MM.1S (cell line): ENCODE results near the gene TMIE.

Experiments used
- DNase-seq: peaks from one replicate; pipeline ENCODE4 v3.0.0-alpha.2; 2015
- H2AFZ ChIP-seq: fragments of 300-600 bp; sonication (generic); 2 replicates; pipeline ENCODE4 v1.6.0; 2016; ENCODE audit warnings: antibody characterized with exemption, low read length
- H3F3A ChIP-seq: fragments of 300-600 bp; sonication (generic); 2 replicates; pipeline ENCODE4 v1.6.1; 2016; ENCODE audit warnings: mild to moderate bottlenecking, antibody characterized with exemption, low read length, moderate library complexity, mixed read lengths; ENCODE audit not compliant: insufficient read depth
- H3K27ac ChIP-seq: fragments of 300-600 bp; sonication (generic); 2 replicates; pipeline ENCODE4 v1.5.1; 2016; ENCODE audit warnings: mild to moderate bottlenecking, low read length
- H3K27me3 ChIP-seq: fragments of 300-600 bp; sonication (generic); replicated peaks from 2 replicates; pipeline ENCODE4 v1.6.0; 2016; ENCODE audit warnings: low read length; ENCODE audit not compliant: insufficient read depth
- H3K36me3 ChIP-seq: fragments of 300-600 bp; sonication (generic); replicated peaks from 2 replicates; pipeline ENCODE4 v1.6.1; 2016; ENCODE audit warnings: mild to moderate bottlenecking, low read length, mixed read lengths; ENCODE audit not compliant: insufficient read depth
- H3K4me1 ChIP-seq: fragments of 300-600 bp; sonication (generic); 2 replicates; pipeline ENCODE4 v1.6.1; 2016; ENCODE audit warnings: low read length, mixed read lengths
- H3K4me2 ChIP-seq: fragments of 300-600 bp; sonication (generic); 2 replicates; pipeline ENCODE4 v1.6.0; 2016; ENCODE audit warnings: low read depth, low read length
- H3K4me3 ChIP-seq: fragments of 300-600 bp; sonication (generic); 2 replicates; pipeline ENCODE4 v1.5.1; 2016; ENCODE audit warnings: low read length, mixed read lengths
- H3K79me2 ChIP-seq: fragments of 300-600 bp; sonication (generic); 2 replicates; pipeline ENCODE4 v1.6.1; 2016; ENCODE audit warnings: mixed run types, low read length, mixed read lengths
- H3K9ac ChIP-seq: fragments of 300-600 bp; sonication (generic); 2 replicates; pipeline ENCODE4 v1.6.1; 2016; ENCODE audit warnings: low read length, mixed read lengths
- H3K9me2 ChIP-seq: fragments of 300-600 bp; sonication (generic); replicated peaks from 2 replicates; pipeline ENCODE4 v1.6.1; 2016; ENCODE audit warnings: mild to moderate bottlenecking, low read length, mixed read lengths; ENCODE audit not compliant: insufficient read depth
- H3K9me3 ChIP-seq: fragments of 300-600 bp; sonication (generic); replicated peaks from 2 replicates; pipeline ENCODE4 v1.6.1; 2016; ENCODE audit warnings: mild to moderate bottlenecking, low read length, mixed read lengths; ENCODE audit not compliant: insufficient read depth
- H4K20me1 ChIP-seq: fragments of 300-600 bp; sonication (generic); 2 replicates; pipeline ENCODE4 v1.6.1; 2016; ENCODE audit warnings: mild to moderate bottlenecking, low read length, moderate library complexity, mixed read lengths; ENCODE audit not compliant: insufficient read depth
- EZH2 ChIP-seq: fragments of 300-600 bp; sonication (generic); optimal IDR thresholded peaks from 2 replicates; pipeline ENCODE3; 2017; ENCODE audit warnings: low read depth, mild to moderate bottlenecking, antibody characterized with exemption, low read length, mixed read lengths
- EZH2phosphoT487 ChIP-seq: fragments of 300-600 bp; sonication (generic); IDR thresholded peaks from 2 replicates; pipeline ENCODE4 v1.6.1; 2018; ENCODE audit warnings: antibody characterized with exemption, low read length
- TF ChIP-seq, protein P1 (sequence below): fragments of 300-600 bp; sonication (generic); IDR thresholded peaks from 2 replicates; pipeline ENCODE4 v1.5.1; 2016; ENCODE audit warnings: antibody characterized with exemption, low read length, mixed read lengths

The TMIE gene

GRCh38 chr3:46664188-46664970 lies 36.8 kb upstream of the TMIE start:
- Histone ChIP-seq H3K27me3 (no peaks in the 10 kb centered on the region), H3K79me2 (no peaks in the 10 kb centered on the region), H3K27ac (no peak overlapping the region), H3K4me2 (no peak overlapping the region), H3F3A (no peaks in the 10 kb centered on the region), H2AFZ (no peak overlapping the region), H3K4me1 (no peaks in the 10 kb centered on the region), H3K9ac (no peak overlapping the region), H3K4me3 (no peak overlapping the region), H3K9me2 (no peaks in the 10 kb centered on the region), H3K36me3 (no peaks in the 10 kb centered on the region), H3K9me3 (no peaks in the 10 kb centered on the region), H4K20me1 (no peaks in the 10 kb centered on the region)
- DNase-seq, result no peak
- no peak for TF ChIP-seq EZH2phosphoT487
- no peak for TF ChIP-seq EZH2
- TF ChIP-seq, protein P1, sequence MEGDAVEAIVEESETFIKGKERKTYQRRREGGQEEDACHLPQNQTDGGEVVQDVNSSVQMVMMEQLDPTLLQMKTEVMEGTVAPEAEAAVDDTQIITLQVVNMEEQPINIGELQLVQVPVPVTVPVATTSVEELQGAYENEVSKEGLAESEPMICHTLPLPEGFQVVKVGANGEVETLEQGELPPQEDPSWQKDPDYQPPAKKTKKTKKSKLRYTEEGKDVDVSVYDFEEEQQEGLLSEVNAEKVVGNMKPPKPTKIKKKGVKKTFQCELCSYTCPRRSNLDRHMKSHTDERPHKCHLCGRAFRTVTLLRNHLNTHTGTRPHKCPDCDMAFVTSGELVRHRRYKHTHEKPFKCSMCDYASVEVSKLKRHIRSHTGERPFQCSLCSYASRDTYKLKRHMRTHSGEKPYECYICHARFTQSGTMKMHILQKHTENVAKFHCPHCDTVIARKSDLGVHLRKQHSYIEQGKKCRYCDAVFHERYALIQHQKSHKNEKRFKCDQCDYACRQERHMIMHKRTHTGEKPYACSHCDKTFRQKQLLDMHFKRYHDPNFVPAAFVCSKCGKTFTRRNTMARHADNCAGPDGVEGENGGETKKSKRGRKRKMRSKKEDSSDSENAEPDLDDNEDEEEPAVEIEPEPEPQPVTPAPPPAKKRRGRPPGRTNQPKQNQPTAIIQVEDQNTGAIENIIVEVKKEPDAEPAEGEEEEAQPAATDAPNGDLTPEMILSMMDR, result no peak

DNA sequence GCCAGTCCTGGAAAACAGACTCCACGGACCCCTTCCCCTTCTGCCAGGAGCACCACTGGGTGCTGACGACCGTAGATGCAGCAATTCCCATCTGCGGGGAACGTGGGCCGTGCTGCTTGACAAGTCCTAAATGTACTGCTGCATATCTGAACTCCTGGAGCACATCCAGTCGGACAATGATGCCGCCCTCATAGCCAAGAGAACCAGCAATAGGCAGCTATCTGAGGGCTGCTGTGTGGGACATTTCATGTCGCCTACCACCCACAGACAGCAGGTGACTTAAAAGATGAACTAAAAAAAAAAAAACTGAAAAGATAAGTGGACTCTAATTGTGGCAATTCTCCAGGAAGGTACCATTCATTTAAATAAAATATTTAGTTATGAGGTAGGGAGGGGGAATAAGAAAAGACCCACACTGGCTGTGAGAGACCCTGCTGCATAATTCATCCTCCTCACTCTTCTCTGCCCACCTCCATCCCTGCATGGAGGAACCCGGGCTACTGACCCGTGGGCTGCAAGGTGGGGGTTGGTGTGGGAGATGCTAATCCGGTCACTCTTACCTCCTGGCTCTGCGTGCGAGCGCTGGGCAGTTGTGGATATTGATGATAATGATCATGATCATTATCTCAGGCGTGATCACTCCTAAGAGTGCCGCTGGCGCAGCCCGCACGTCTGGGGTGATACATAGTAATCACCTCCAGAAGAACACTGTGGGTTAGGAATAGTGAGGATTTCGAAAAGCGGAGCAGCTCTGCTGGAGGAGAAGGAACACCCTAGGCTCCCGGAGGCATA lies 36.0 kb upstream of the TMIE start:
- DNase-seq, result no peak

DNA sequence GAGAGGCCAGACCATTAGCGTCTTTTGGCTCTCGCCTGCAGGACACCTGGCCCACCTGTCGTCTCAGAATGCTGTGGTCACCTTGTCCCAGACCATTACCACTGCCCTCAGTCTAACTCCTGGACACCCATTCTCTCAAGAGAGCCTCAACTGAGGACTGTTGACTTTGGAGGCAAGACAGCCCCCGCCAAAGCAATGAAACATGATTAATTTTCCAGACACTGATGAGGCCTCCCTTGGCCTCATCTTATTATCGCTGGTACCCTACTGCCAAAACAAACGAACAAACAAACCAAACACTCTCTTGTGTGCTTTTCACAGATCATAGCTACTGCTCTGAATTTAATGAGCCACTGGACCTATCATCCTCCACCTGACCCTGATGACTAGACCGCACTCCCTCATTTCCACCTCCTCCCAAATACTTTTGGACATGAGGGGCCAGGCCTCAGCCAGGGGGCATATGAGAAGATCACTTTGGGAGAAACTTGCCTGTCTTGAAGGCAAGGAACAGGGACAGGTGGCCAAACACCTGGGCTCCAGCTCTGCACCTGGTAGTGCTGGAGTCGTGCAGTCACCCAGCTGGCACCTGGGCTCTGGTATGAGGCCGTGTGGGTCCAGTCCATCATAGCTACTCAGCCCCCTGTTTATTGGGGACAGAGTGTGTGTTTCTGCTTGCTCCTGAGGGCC lies 35.3 kb upstream of the TMIE start:
- Histone ChIP-seq H3K79me2 (no peaks in the 10 kb centered on the region), H3K27ac (no peak overlapping the region), H3K4me3 (no peak overlapping the region), H2AFZ (no peak overlapping the region), H3K9me2 (no peaks in the 10 kb centered on the region), H4K20me1 (no peaks in the 10 kb centered on the region), H3F3A (no peaks in the 10 kb centered on the region), H3K36me3 (no peaks in the 10 kb centered on the region), H3K9me3 (no peaks in the 10 kb centered on the region), H3K9ac (no peak overlapping the region), H3K4me2 (no peak overlapping the region), H3K4me1 (no peaks in the 10 kb centered on the region), H3K27me3 (no peaks in the 10 kb centered on the region)
- TF ChIP-seq EZH2phosphoT487 (no peak), EZH2 (no peak)
- TF ChIP-seq, protein P1, result no peak
- DNase-seq, result no peak

More for the DNA sequence above, 36.0 kb upstream of the TMIE start:
- Histone ChIP-seq H3F3A (no peaks in the 10 kb centered on the region), H3K4me2 (no peak overlapping the region), H3K9me3 (no peaks in the 10 kb centered on the region), H3K36me3 (no peaks in the 10 kb centered on the region), H3K27ac (no peak overlapping the region), H3K9ac (no peak overlapping the region), H3K79me2 (no peaks in the 10 kb centered on the region), H3K9me2 (no peaks in the 10 kb centered on the region), H2AFZ (no peak overlapping the region), H3K4me1 (no peaks in the 10 kb centered on the region), H3K27me3 (no peaks in the 10 kb centered on the region), H4K20me1 (no peaks in the 10 kb centered on the region), H3K4me3 (no peak overlapping the region)
- TF ChIP-seq EZH2phosphoT487, result no peak
- TF ChIP-seq, protein P1, result no peak
- no peak for TF ChIP-seq EZH2
